Right lung (tissue), 5 donors: ENCODE results near the gene MEF2A. TPM values are rescaled to one million over a fixed set of nuclear protein-coding genes. Genes with fewer than 3 reads are reported as not detected.

Experiments
- DNase-seq, 2 donors: peaks; one replicate each; pipeline ENCODE4 v3.0.0-alpha.2; 2013
- polyA plus RNA-seq, 5 donors: library from polyadenylated mRNA; unstranded; fragments of 120-200 nt; gene quantifications; one replicate each; pipeline versions ENCODE4 v1.2.1 to v1.2.3, GENCODE V29; 2013; ENCODE audit warnings: inconsistent platforms in 1 of 5, low replicate concordance in 1 of 5; ENCODE audit not compliant: insufficient read length in 5 of 5, insufficient read depth in 1 of 5

The MEF2A gene
- polyA plus RNA-seq, 5 donors = 47.3 to 74.0 (median 64.3) TPM

DNA sequence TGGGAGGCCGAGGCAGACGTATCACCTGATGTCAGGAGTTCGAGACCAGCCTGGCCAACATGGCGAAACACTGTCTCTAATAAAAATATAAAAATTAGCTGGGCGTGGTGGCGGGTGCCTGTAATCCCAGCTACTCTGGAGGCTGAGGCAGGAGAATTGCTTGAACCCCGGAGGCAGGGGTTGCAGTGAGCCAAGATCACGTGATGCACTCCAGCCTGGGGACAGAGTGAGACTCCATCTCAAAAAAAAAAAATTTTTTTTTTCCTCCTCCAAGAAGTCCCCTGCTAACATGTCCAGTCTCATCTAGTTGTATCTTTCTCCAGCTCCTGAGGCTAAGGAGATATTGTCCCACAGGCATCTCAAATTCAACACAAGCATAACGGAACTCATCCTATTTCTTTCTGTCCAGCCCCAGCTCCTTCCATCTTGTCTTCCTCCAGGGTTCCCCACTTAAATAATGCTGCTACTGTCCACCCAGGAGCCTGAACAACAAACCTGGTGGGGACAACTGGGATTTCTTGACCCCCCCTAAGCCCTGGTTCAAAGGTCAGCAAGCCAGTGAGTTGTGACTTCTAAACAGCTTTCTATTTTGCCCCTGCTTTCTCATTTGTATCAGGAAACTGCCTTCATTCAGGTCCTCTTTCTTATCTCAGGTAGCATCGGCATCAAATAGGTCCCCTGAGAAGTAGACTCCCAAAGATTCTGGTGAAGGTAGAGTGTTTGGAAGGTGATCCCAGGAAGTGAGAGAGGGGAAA lies 4.1 kb upstream of the MEF2A start:
- DNase-seq = no peak

DNA sequence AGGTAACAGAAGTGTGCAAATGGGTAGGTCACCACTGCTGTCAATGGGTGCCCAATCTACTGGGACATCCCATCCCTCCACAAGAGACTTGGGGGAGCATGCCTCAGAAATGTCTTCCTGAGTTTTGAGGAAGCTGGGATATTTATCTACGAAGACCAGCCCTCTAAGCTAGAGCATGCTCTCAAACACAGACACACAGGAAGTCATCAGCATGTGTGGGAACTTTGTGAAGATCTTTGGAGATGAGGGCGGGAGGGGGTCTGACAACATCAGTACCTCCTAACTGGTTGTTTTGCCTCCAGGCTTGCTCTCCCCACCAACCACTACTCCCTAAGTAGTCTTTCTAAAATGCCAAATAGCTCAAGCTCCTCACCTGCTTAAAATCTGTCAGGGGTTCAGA lies 3.5 kb upstream of the MEF2A start:
- DNase-seq = no peak

GRCh38 chr15:99564221-99565048 lies 1.3 kb upstream of the MEF2A start:
- peak in 1 of 2 donors; percentile 23 for DNase-seq

- peak in 1 of 2 donors; percentile 35 for DNase-seq
Measured at GRCh38 chr15:99565049-99565298, 810 bp upstream of the MEF2A start.

GRCh38 chr15:99566157-99566897 lies 543 bp downstream of the MEF2A start:
- peak in 1 of 2 donors; percentile 36 for DNase-seq

- DNase-seq = no peak
Measured at GRCh38 chr15:99568625-99569352, 3.0 kb downstream of the MEF2A start.

- no peak for DNase-seq
Measured at GRCh38 chr15:99571299-99571698, 5.5 kb downstream of the MEF2A start.

DNA sequence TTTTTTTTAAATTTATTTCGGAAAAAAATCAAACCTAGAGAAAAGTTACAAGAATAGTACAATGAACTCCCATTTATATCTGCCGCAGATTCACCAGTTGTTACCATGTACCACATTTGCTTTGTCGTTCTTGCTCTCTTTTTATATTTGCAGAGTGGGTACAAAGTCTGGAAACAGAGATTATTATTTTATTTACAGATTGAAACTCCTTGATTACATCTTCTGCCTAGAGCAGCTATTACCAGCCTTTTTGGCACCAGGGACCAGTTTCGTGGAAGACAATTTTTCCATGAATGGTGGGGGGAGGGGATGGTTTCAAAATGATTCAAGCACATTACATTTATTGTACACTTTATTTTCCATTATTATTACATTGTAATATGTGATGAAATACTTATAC lies 8.3 kb downstream of the MEF2A start:
- DNase-seq = no peak

DNA sequence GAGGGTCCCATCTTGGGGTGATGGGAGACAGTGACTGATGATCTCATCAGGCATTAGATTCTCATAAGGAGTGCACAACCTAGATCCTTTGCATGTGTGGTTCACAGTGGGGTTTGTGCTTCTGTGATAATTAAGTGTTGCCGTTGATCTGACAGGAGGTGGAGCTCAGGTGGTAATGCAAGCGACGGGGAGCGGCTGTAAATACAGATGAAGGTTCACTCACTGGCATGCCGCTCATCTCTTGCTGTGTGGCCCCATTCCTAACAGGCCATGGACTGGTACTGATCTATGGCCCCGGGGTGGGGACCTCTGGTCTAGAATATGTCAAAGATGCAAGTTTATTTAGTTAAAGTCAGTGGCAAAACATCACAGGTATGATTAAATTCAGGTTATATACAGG lies 8.7 kb downstream of the MEF2A start:
- DNase-seq = no peak

DNA sequence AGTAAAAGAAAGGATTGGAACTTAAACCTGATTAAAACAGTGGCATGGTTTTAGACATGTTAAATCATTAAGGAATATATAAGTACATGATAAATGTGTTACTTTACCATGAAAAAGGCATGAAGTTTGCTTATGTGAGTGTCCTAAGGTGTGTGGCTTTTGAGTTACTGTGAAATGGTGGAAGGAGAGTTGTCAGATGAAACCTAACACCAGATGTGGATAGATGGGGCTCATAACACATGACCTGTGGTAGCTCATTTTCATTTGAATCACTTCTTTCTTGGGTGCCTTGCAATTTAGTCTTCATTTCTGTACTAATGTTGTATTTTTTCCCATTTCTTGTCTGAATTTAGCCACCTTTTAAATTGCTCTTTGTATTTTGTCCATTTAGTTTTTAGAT lies 13.0 kb downstream of the MEF2A start:
- DNase-seq = no peak

- DNase-seq = no peak
Measured at GRCh38 chr15:99580076-99580475, 14.3 kb downstream of the MEF2A start.

- no peak for DNase-seq
Measured at GRCh38 chr15:99582508-99582960, 16.8 kb downstream of the MEF2A start.

DNA sequence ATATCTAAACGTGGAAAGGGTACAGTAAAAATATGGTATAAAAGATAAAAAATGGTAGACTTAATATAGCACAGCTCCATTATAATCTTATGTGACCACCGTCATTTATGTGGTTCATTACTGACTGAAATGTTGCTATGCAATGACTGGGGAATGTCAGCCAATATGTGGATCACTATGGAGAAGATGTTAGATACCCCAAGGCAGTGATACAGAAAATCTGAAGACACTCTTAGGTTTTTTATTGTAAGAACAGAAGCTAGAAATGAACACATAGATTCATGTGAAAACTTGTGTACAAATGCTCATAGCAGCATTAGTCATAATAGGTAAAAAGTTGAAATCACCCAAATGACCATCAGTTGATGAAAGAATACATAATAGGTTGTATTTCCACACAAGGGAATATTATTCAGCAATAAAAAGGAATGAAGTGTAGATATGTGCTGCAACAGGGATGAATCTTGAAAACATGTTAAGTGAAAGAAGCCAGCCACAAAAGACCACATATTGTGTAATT lies 18.4 kb downstream of the MEF2A start:
- no peak for DNase-seq

GRCh38 chr15:99586121-99586520 lies 20.3 kb downstream of the MEF2A start:
- no peak for DNase-seq

GRCh38 chr15:99589801-99590200 lies 24.0 kb downstream of the MEF2A start:
- DNase-seq = no peak

GRCh38 chr15:99590913-99591646 lies 25.3 kb downstream of the MEF2A start:
- no peak for DNase-seq

GRCh38 chr15:99592145-99592791 lies 26.5 kb downstream of the MEF2A start:
- no peak for DNase-seq

DNA sequence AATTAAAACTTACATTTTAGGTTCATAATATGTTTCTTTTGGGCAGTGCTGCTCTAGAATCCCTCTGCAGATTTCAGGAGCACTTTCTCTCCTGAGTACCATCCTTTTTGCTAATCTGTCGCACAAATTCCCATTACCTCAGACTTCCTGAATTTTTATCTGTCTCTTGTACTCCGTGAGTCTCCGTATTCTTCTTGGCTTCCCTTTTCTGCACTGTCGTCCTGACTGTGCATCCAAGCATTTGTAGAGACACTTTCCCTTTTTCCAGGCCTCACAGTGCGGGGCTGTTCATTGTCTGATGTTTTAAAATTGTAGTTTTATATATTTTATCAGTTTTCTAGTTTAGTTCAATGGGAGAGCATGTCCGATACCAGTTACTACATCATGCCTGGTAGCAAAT lies 27.3 kb downstream of the MEF2A start:
- DNase-seq = no peak

DNA sequence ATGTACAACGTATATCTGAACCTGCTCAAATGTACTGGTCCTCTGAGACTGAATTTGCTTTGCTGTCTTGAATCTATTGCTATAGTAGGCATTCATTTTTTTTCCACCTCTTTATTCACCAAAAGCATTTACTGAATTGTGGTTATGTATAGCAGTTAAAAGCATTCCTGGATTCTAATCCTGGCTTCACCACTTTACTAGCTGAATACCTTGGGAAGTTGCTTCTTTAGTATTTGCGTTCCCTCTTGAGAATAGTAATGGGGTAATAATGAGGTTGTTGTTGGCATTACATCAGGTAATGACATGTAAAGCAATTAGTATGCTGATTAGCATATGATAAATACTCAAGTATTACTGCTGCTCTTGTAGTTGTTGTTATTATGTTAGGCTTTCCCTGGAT lies 29.1 kb downstream of the MEF2A start:
- DNase-seq = no peak

DNA sequence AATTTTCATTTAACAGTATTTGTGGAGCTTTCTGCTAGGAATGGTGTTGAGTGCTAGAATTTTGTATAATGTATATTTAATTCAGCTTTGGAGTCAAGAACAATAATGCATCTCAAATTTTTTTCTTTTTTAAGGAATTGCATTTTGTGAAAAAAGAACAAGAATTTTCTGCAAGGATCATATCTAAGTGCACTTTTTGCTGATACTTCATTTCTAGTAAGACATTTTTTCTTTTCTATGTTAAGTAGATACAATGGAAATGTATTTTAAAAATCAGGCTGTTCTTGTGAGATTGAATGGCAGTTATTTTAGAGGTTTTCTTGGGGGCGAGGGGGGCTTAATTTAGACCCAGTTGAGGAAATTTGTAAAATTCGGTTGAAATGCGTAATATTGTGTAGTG lies 32.5 kb downstream of the MEF2A start:
- no peak for DNase-seq

DNA sequence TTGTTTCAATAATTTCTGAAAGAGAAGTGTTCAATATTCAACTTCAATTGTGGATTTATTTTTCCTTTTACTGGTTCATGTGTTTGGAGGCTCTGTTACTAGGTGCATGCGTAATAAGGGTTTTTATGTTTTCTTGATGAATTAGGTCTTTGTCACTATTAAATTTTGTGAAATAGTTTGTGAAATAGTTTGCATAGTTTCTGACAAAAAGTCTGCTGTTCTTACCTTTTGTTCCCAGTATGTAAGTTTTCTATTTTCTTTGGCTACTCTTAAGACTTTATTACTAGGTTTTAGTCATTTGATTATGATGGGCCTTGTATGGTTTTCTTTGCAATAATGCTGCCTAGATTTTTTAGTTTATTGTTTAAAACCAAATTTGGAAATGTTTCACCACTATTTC lies 38.0 kb downstream of the MEF2A start:
- no peak for DNase-seq
